NB4 (cell line): ENCODE data around the gene IL21R.

Source experiments
- DNase-seq: peaks from one replicate; pipeline ENCODE4 v3.0.0; 2010; ENCODE audit warnings: low read depth
- H3K4me3 ChIP-seq: one replicate; pipeline ENCODE4 v1.5.1; 2011; ENCODE audit warnings: mild to moderate bottlenecking, low read depth, low read length, moderate library complexity
- CTCF ChIP-seq: IDR thresholded peaks from one replicate; pipeline ENCODE4 v1.5.1; 2012; ENCODE audit warnings: low read depth, low read length
- MYC ChIP-seq: IDR thresholded peaks from 2 replicates; pipeline ENCODE4 v1.6.1; 2011; ENCODE audit warnings: low read depth, low read length
- POLR2A ChIP-seq: IDR thresholded peaks from 2 replicates; pipeline ENCODE4 v1.6.1; 2011; ENCODE audit warnings: mild to moderate bottlenecking; ENCODE audit not compliant: insufficient read length; ENCODE audit errors: extremely low read depth
- TF ChIP-seq, protein P1 (sequence below): IDR thresholded peaks from 2 replicates; pipeline ENCODE4 v1.6.1; 2011; ENCODE audit warnings: low read depth, low read length

Gene IL21R

GRCh38 chr16:27462846-27463682 is 61.1 kb downstream of the IL21R start:
- DNase-seq: no peak
- TF ChIP-seq CTCF (no peak), MYC (no peak), POLR2A (no peak)
- TF ChIP-seq, protein P1, sequence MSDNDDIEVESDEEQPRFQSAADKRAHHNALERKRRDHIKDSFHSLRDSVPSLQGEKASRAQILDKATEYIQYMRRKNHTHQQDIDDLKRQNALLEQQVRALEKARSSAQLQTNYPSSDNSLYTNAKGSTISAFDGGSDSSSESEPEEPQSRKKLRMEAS: no peak
- no peak overlapping the region for H3K4me3 ChIP-seq

GRCh38 chr16:27463741-27464591 is 62.0 kb downstream of the IL21R start:
- H3K4me3 ChIP-seq: no peak overlapping the region
- TF ChIP-seq, protein P1: no peak
- TF ChIP-seq MYC (no peak), CTCF (no peak), POLR2A (no peak)
- DNase-seq: no peak

- TF ChIP-seq, protein P1: no peak
- TF ChIP-seq CTCF: no peak
- no peak for TF ChIP-seq MYC
- no peak for TF ChIP-seq POLR2A
- DNase-seq: no peak
- no peak overlapping the region for H3K4me3 ChIP-seq
Observed at GRCh38 chr16:27464626-27465482, 62.9 kb downstream of the IL21R start.

DNA sequence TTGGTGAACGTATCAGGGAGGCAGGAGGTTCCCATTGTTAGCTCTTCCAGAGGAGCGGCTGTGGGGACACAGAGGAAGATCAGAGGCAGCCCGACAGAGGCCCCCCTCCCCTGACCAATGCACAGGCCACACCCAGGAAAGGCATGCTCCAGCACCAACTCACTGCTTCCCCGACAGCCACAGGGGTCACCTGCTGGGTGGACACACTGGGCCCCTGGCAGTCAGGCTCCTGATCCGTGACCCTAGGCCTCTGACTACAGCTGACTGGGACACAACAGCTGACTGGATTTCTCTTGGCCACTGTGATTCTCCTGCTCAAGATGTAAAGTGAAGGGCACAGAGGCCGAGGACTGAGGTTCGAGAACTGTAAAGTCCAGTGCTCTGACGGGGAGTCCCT is 63.5 kb downstream of the IL21R start:
- H3K4me3 ChIP-seq: no peak overlapping the region
- TF ChIP-seq, protein P1: no peak
- TF ChIP-seq CTCF: no peak
- no peak for TF ChIP-seq MYC
- no peak for TF ChIP-seq POLR2A
- DNase-seq: no peak

DNA sequence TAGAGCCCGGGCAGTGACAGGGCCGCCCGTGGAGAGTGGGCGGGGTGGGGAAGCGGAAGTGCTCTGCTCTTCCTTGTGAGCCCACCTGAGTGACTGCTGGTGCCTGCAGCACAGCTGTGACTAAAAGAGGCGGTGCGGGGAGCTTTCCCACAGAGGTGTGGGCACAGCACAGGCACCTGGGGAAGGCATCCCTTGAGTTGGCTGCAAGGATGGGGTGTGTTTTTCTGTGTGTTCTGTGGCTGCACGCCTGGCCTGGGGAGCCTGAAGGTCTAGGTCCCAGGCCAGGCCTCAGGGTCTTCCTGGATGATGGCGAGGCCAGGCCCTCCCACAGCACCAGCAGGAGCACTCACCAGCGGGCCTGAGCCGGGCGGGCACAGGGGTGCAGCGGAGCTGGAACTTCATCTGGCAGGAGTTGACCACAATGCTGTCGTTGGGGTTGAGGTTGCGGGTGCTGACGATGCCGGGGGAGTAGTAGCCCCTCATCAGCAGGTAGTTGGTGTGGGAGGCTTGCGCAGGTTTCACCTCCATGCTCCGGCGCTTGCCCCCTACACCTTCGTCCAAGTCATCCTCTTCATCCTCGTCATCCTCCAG is 67.1 kb downstream of the IL21R start:
- no peak for TF ChIP-seq CTCF
- TF ChIP-seq, protein P1: no peak
- TF ChIP-seq POLR2A: no peak
- DNase-seq: no peak
- no peak overlapping the region for H3K4me3 ChIP-seq
